K562 (cell line): ENCODE results near the gene ST6GALNAC3. TPM values are rescaled to one million over a fixed set of nuclear protein-coding genes. Genes with fewer than 3 reads are reported as not detected.

Experiments used
- ATAC-seq: fragments of 200-7000 bp; cut with Tn5 transposase; 3 replicates; pipeline ENCODE4 v1.9.1; 2020; ENCODE audit warnings: moderate library complexity
- BruUV-seq: library from RNA; stranded (reverse); fragments of 400-500 nt; replicated peaks from 2 replicates; lab custom pipeline; 2021; lab: Mats Ljungman, UMichigan
- CTCF ChIA-PET: fragments of 300-600 bp; formaldehyde crosslinking; extraction: SDS; loops from one replicate; lab custom pipeline; 2021; ENCODE audit warnings: low intra/inter-chr PET ratio; lab: Yijun Ruan, JAX
- POLR2A ChIA-PET: fragments of 300-600, 350-650 bp; sonication (Branson Sonifier 250); formaldehyde crosslinking; extraction: SDS; loops from one replicate; lab custom pipeline; 2021; ENCODE audit warnings: antibody characterized with exemption, inconsistent platforms; lab: Yijun Ruan, JAX
- DNase-seq, 4 experiments: peaks; one replicate each; pipeline versions ENCODE4 v3.0.0 to v3.0.0-alpha.2; 2011 to 2018; ENCODE audit warnings: low spot score in 3 of 4, mixed read lengths in 3 of 4; ENCODE audit errors: extremely low read depth in 1 of 4
- FAIRE-seq: peaks from 2 replicates; lab custom pipeline; 2011; peaks lifted over from hg19 to GRCh38; lab: Jason Lieb, UNC
- H2AFZ ChIP-seq: 2 replicates; pipeline ENCODE4 v1.6.0; 2011; ENCODE audit warnings: low read depth, low read length, control low read depth, inconsistent platforms
- H3K27ac ChIP-seq: fragments of 200-600 bp; 3 replicates; pipeline ENCODE4 v1.8.0; 2011; ENCODE audit warnings: low read depth, mild to moderate bottlenecking, control low read depth, inconsistent platforms, low read length, moderate library complexity, mixed read lengths; ENCODE audit errors: extremely low read depth
- H3K27me3 ChIP-seq, 2 experiments: fragments of 300-600 bp in 1 of 2; 2 replicates in 1 of 2; 3 replicates in 1 of 2; pipeline versions ENCODE4 v1.6.0 to v1.8.0; 2011; ENCODE audit warnings: inconsistent platforms in 2 of 2, low read length in 2 of 2, mild to moderate bottlenecking in 1 of 2, mixed read lengths in 1 of 2, moderate library complexity in 1 of 2; ENCODE audit not compliant: control insufficient read depth in 2 of 2, insufficient read depth in 2 of 2
- H3K36me3 ChIP-seq: fragments of 300-600 bp; 3 replicates; pipeline ENCODE4 v1.8.0; 2011; ENCODE audit warnings: mild to moderate bottlenecking, low read length, inconsistent platforms; ENCODE audit not compliant: control insufficient read depth, insufficient read depth
- H3K4me1 ChIP-seq, 2 experiments: fragments of 200-600 bp in 1 of 2; replicated peaks in 1 of 2; 2 replicates in 1 of 2; 3 replicates in 1 of 2; pipeline versions ENCODE4 v1.5.1 to v1.8.0; 2011; ENCODE audit warnings: inconsistent platforms in 2 of 2, low read length in 2 of 2, mild to moderate bottlenecking in 1 of 2, mixed read lengths in 1 of 2, moderate library complexity in 1 of 2; ENCODE audit not compliant: control insufficient read depth in 2 of 2, insufficient read depth in 2 of 2
- H3K4me2 ChIP-seq: 2 replicates; pipeline ENCODE4 v1.6.1; 2011; ENCODE audit warnings: low read length, control low read depth, inconsistent platforms, mixed read lengths; ENCODE audit not compliant: insufficient read depth
- H3K4me3 ChIP-seq: fragments of 200-600 bp; sonication (generic), shearing (Covaris generic); 2 replicates; pipeline ENCODE4 v1.5.1; 2016; ENCODE audit warnings: control low read depth, inconsistent platforms
- H3K79me2 ChIP-seq: fragments of 200-600 bp; 3 replicates; pipeline ENCODE4 v1.8.0; 2011; ENCODE audit warnings: low read length, inconsistent platforms; ENCODE audit not compliant: control insufficient read depth, insufficient read depth
- H3K9ac ChIP-seq, 2 experiments: 2 replicates each; pipeline versions ENCODE4 v1.6.0 to v1.6.1; 2011; ENCODE audit warnings: low read depth in 2 of 2, low read length in 2 of 2, control low read depth in 1 of 2, inconsistent platforms in 1 of 2, mild to moderate bottlenecking in 1 of 2, mixed read lengths in 1 of 2; ENCODE audit not compliant: insufficient read depth in 1 of 2
- H3K9me1 ChIP-seq: one replicate; pipeline ENCODE4 v1.6.0; 2011; ENCODE audit warnings: inconsistent platforms, mild to moderate bottlenecking, low read length, moderate library complexity; ENCODE audit not compliant: control insufficient read depth, insufficient read depth
- H3K9me3 ChIP-seq: replicated peaks from 2 replicates; pipeline ENCODE4 v1.5.1; 2011; ENCODE audit warnings: low read depth, low read length, inconsistent platforms; ENCODE audit not compliant: control insufficient read depth, insufficient read depth
- H4K20me1 ChIP-seq: replicated peaks from 2 replicates; pipeline ENCODE4 v1.6.1; 2011; ENCODE audit warnings: low read length, inconsistent platforms, mixed read lengths; ENCODE audit not compliant: control insufficient read depth, insufficient read depth
- CBFA2T3 ChIP-seq: fragments of 450-650 bp; IDR thresholded peaks from 2 replicates; pipeline ENCODE4 v1.6.1; 2017
- ELK1 ChIP-seq: sonication (generic); formaldehyde crosslinking; IDR thresholded peaks from 2 replicates; pipeline ENCODE4 v1.8.1; 2022; ENCODE audit warnings: missing genetic modification reagents
- PHF21A ChIP-seq: fragments of 450-650 bp; IDR thresholded peaks from 2 replicates; pipeline ENCODE4 v1.6.1; 2017; ENCODE audit warnings: low read depth, borderline replicate concordance
- RBBP5 ChIP-seq: fragments of 200-600 bp; sonication (generic); IDR thresholded peaks from 2 replicates; pipeline ENCODE4 v1.6.1; 2012; ENCODE audit warnings: borderline replicate concordance, mild to moderate bottlenecking, low read length, control low read depth, inconsistent platforms; ENCODE audit not compliant: insufficient read depth, poor library complexity, severe bottlenecking
- THRB ChIP-seq: fragments of 450-650 bp; formaldehyde crosslinking; conservative IDR thresholded peaks from 2 replicates; pipeline ENCODE4 v1.4.0; 2022; ENCODE audit warnings: mild to moderate bottlenecking, missing genetic modification characterization
- ZNF444 ChIP-seq: fragments of 250-450 bp; sonication (Bioruptor Pico); IDR thresholded peaks from 2 replicates; pipeline ENCODE4 v1.4.0; 2020; ENCODE audit warnings: mild to moderate bottlenecking, moderate library complexity
- ZNF609 ChIP-seq: sonication (generic); formaldehyde crosslinking; IDR thresholded peaks from 2 replicates; pipeline ENCODE4 v1.8.1; 2023; ENCODE audit warnings: missing genetic modification reagents, mild to moderate bottlenecking, borderline replicate concordance
- WGBS: fragments of 100-300 bp; shearing (Covaris generic); methylation state at CpG from one replicate; pipeline ENCODE4 v1.1.6; 2016; ENCODE audit warnings: low coverage, mixed read lengths; ENCODE audit not compliant: insufficient coverage; ENCODE audit errors: missing lambda C conversion rate; 5-methylcytosine and 5-hydroxymethylcytosine counted together
- in situ Hi-C: fragments of 300-500 bp; cut with MboI; formaldehyde crosslinking; loops from 4 replicates; pipeline ENCODE4 v1.15.0; 2018; ENCODE audit warnings: inconsistent platforms, mixed read lengths
- intact Hi-C: fragments of 100-400 bp; cut with micrococcal nuclease; formaldehyde crosslinking; loops from 2 replicates; pipeline ENCODE4 v1.14.2; 2022
- polyA plus RNA-seq, 8 experiments: library from polyadenylated mRNA; depleted of rRNA in 4 of 8; stranded (reverse) in 5 of 8; unstranded in 3 of 8; fragments of >200 nt; fragmentation: Nextera tagmentation in 2 of 8; fragmentation: Illumina TruSeq in 1 of 8; extraction: Ambion mirVana in 2 of 8; extraction: Trizol in 1 of 8; gene quantifications; 2 replicates each; pipeline versions ENCODE4 v1.2.1 to v1.2.3, GENCODE V29; 2011 to 2014; ENCODE audit warnings: inconsistent platforms in 1 of 8, missing spikeins in 1 of 8
- total RNA-seq, 7 experiments: library from RNA; depleted of rRNA in 6 of 7; stranded (reverse); fragments of >200 nt in 6 of 7; fragmentation: Illumina TruSeq in 2 of 7; extraction: Trizol in 2 of 7; gene quantifications; 2 replicates each; pipeline versions ENCODE4 v1.2.1 to v1.2.3, GENCODE V29; 2011 to 2021; ENCODE audit warnings: low replicate concordance in 1 of 7
- TF ChIP-seq, protein P1 (sequence below): sonication (generic); formaldehyde crosslinking; IDR thresholded peaks from 2 replicates; pipeline ENCODE4 v1.9.0; 2022; ENCODE audit warnings: mild to moderate bottlenecking, missing genetic modification reagents

ST6GALNAC3 gene
- total and polyA plus RNA-seq, 9 of the 15 experiments (the other 6 are each of a cell fraction or from before 2014, with no cell fraction given): 0.04 to 0.29 (median 0.18) TPM; not detected in 6

- H3K9me1 ChIP-seq: no peaks in the 10 kb centered on the region
- H3K4me3 ChIP-seq: no peak overlapping the region
- H3K27me3 ChIP-seq: no peaks in the 10 kb centered on the region
- no peaks in the 10 kb centered on the region for H4K20me1 ChIP-seq
- H3K27ac ChIP-seq: no peak overlapping the region
- no peaks in the 10 kb centered on the region for H3K4me1 ChIP-seq
- WGBS: 6% methylated on average over 2 of the region's 2 CpGs
- in situ Hi-C loops: no loop called here
- no peak overlapping the region for H2AFZ ChIP-seq
- H3K9me3 ChIP-seq: no peaks in the 10 kb centered on the region
- intact Hi-C loops: no loop called here
- ATAC-seq (no peak), FAIRE-seq (no peak), DNase-seq (no peak)
- no TSS peak for BruUV-seq
- no peaks in the 10 kb centered on the region for H3K36me3 ChIP-seq
- no peak overlapping the region for H3K9ac ChIP-seq
- ChIA-PET CTCF (no interaction called here), POLR2A (no interaction called here)
- H3K4me2 ChIP-seq: no peak overlapping the region
- no peaks in the 10 kb centered on the region for H3K79me2 ChIP-seq
- no peak for TF ChIP-seq ZNF609 (CRISPR knock-in tag)
- TF ChIP-seq, protein P1, sequence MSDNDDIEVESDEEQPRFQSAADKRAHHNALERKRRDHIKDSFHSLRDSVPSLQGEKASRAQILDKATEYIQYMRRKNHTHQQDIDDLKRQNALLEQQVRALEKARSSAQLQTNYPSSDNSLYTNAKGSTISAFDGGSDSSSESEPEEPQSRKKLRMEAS (CRISPR knock-in tag): no peak
- TF ChIP-seq PHF21A: no peak
- TF ChIP-seq THRB (CRISPR knock-in tag): no peak
- no peak for TF ChIP-seq ZNF444 (CRISPR knock-in tag)
- no peak for TF ChIP-seq ELK1 (CRISPR knock-in tag)
- no peak for TF ChIP-seq RBBP5
- TF ChIP-seq CBFA2T3: no peak
Measured at GRCh38 chr1:76287917-76288316, 213.4 kb downstream of the ST6GALNAC3 start.
